ENCODE measurements around the gene ZSCAN20.

- TF ChIP-seq, protein P1, sequence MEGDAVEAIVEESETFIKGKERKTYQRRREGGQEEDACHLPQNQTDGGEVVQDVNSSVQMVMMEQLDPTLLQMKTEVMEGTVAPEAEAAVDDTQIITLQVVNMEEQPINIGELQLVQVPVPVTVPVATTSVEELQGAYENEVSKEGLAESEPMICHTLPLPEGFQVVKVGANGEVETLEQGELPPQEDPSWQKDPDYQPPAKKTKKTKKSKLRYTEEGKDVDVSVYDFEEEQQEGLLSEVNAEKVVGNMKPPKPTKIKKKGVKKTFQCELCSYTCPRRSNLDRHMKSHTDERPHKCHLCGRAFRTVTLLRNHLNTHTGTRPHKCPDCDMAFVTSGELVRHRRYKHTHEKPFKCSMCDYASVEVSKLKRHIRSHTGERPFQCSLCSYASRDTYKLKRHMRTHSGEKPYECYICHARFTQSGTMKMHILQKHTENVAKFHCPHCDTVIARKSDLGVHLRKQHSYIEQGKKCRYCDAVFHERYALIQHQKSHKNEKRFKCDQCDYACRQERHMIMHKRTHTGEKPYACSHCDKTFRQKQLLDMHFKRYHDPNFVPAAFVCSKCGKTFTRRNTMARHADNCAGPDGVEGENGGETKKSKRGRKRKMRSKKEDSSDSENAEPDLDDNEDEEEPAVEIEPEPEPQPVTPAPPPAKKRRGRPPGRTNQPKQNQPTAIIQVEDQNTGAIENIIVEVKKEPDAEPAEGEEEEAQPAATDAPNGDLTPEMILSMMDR (IDR thresholded peaks at IDR 0.05; ENCODE audit: borderline replicate concordance, extremely low read depth, low read length, poor library complexity, severe bottlenecking): no peak
- no peak for TF ChIP-seq EZH2 (IDR thresholded peaks at IDR 0.05; ENCODE audit: borderline replicate concordance, low read depth, low read length, severe bottlenecking)
These were observed 31.2 kb upstream of the ZSCAN20 start for GRCh38 chr1:33441088-33441745.

Measured in DND-41 (cell line).